ENCODE measurements around the gene C1QTNF2.

C1QTNF2 gene

GRCh38 chr5:160297776-160298175 lies 72.7 kb downstream of the C1QTNF2 start:
- no peak for DNase-seq

Data from fibroblast of skin of scalp (primary cell).